Retinal pigment epithelial cell (primary cell): ENCODE measurements around the gene ULK2.

Experiments
- DNase-seq: peaks from one replicate; pipeline ENCODE4 v3.0.0-alpha.2; 2010; ENCODE audit warnings: low read depth
- H3K4me3 ChIP-seq: 2 replicates; pipeline ENCODE4 v1.5.1; 2011; ENCODE audit warnings: mild to moderate bottlenecking, low read length, control low read depth, moderate library complexity
- CTCF ChIP-seq: conservative IDR thresholded peaks from 2 replicates; pipeline ENCODE4 v1.5.1; 2011; ENCODE audit warnings: low read depth, low read length, control low read depth, inconsistent platforms

The ULK2 gene

GRCh38 chr17:19747159-19747719, 120.5 kb downstream of the ULK2 start:
- H3K4me3 ChIP-seq, result no peak overlapping the region
- TF ChIP-seq CTCF, result no peak
- no peak for DNase-seq

GRCh38 chr17:19746517-19746916, 121.2 kb downstream of the ULK2 start:
- no peak for DNase-seq
- TF ChIP-seq CTCF, result no peak
- no peak overlapping the region for H3K4me3 ChIP-seq

- H3K4me3 ChIP-seq, result peak overlapping the region; percentile 49
- peak; percentile 90 for TF ChIP-seq CTCF
- DNase-seq, result no peak
Observed at GRCh38 chr17:19744922-19745757, 122.6 kb downstream of the ULK2 start.

- H3K4me3 ChIP-seq, result peak overlapping the region; percentile 49
- TF ChIP-seq CTCF, result no peak
- DNase-seq, result no peak
Observed at GRCh38 chr17:19744492-19744891, 123.2 kb downstream of the ULK2 start.

GRCh38 chr17:19743101-19744100, 124.3 kb downstream of the ULK2 start:
- no peak for DNase-seq
- TF ChIP-seq CTCF, result no peak
- H3K4me3 ChIP-seq, result no peak overlapping the region

- DNase-seq, result no peak
- H3K4me3 ChIP-seq, result no peak overlapping the region
- no peak for TF ChIP-seq CTCF
Observed at GRCh38 chr17:19742495-19742894, 125.2 kb downstream of the ULK2 start.
